Neural cell (in vitro differentiated cells): ENCODE data around the gene MGST3. TPM values are rescaled to one million over a fixed set of nuclear protein-coding genes. Genes with fewer than 3 reads are reported as not detected.

Source experiments
- H2AFZ ChIP-seq: fragments of 200-600, 300-800 bp; sonication (generic), shearing (Covaris generic); 2 replicates; pipeline ENCODE4 v1.6.0; 2014; ENCODE audit warnings: low read depth, mild to moderate bottlenecking, antibody characterized with exemption, low read length, moderate library complexity
- H3F3A ChIP-seq: fragments of 200-600 bp; shearing (Covaris generic); 2 replicates; pipeline ENCODE4 v1.6.1; 2016; ENCODE audit warnings: mild to moderate bottlenecking, moderate library complexity, mixed read lengths, antibody characterized with exemption, low read length; ENCODE audit not compliant: insufficient read depth, poor library complexity, severe bottlenecking
- H3K27ac ChIP-seq: fragments of 200-600, 300-800 bp; sonication (generic), shearing (Covaris generic); 2 replicates; pipeline ENCODE4 v1.5.1; 2014; ENCODE audit warnings: mild to moderate bottlenecking, low read length, moderate library complexity
- H3K27me3 ChIP-seq: fragments of 300-800, 200-600 bp; sonication (generic), shearing (Covaris generic); 2 replicates; pipeline ENCODE4 v1.6.0; 2014; ENCODE audit warnings: mild to moderate bottlenecking, low read depth, low read length, moderate library complexity; ENCODE audit not compliant: insufficient read depth
- H3K36me3 ChIP-seq: fragments of 300-800, 200-600 bp; sonication (generic), shearing (Covaris generic); 2 replicates; pipeline ENCODE4 v1.5.1; 2014; ENCODE audit warnings: mild to moderate bottlenecking, antibody characterized with exemption, low read length, moderate library complexity; ENCODE audit not compliant: insufficient read depth
- H3K4me2 ChIP-seq: fragments of 300-800, 200-600 bp; sonication (generic), shearing (Covaris generic); 2 replicates; pipeline ENCODE4 v1.6.0; 2014; ENCODE audit warnings: mild to moderate bottlenecking, low read length
- H3K4me3 ChIP-seq: fragments of 300-800, 200-600 bp; sonication (generic), shearing (Covaris generic); 2 replicates; pipeline ENCODE4 v1.5.1; 2014; ENCODE audit warnings: mild to moderate bottlenecking, low read length, moderate library complexity
- H3K79me2 ChIP-seq: fragments of 200-600 bp; shearing (Covaris generic); replicated peaks from 2 replicates; pipeline ENCODE4 v1.6.0; 2014; ENCODE audit warnings: mild to moderate bottlenecking, low read length, moderate library complexity; ENCODE audit not compliant: insufficient read depth
- H3K9ac ChIP-seq: fragments of 300-800, 200-600 bp; sonication (generic), shearing (Covaris generic); 2 replicates; pipeline ENCODE4 v1.6.1; 2016; ENCODE audit warnings: mild to moderate bottlenecking, low read length, mixed read lengths
- H3K9me2 ChIP-seq: fragments of 200-600 bp; shearing (Covaris generic); 2 replicates; pipeline ENCODE4 v1.6.1; 2016; ENCODE audit warnings: mild to moderate bottlenecking, low read length, mixed read lengths; ENCODE audit not compliant: insufficient read depth
- H3K9me3 ChIP-seq: fragments of 200-600, 300-800 bp; sonication (generic), shearing (Covaris generic); 2 replicates; pipeline ENCODE4 v1.6.1; 2016; ENCODE audit warnings: mild to moderate bottlenecking, mixed run types, low read length, moderate library complexity, mixed read lengths
- H4K20me1 ChIP-seq: fragments of 200-600 bp; shearing (Covaris generic); 2 replicates; pipeline ENCODE4 v1.6.1; 2016; ENCODE audit warnings: mild to moderate bottlenecking, mixed run types; ENCODE audit not compliant: insufficient read depth
- EP300 ChIP-seq: fragments of 450-650 bp; conservative IDR thresholded peaks from 2 replicates; pipeline ENCODE4 v1.6.1; 2014; ENCODE audit warnings: antibody characterized with exemption, mild to moderate bottlenecking, moderate library complexity; ENCODE audit not compliant: poor library complexity, severe bottlenecking
- EZH2 ChIP-seq: fragments of 200-600, 300-800 bp; shearing (Covaris generic), sonication (generic); IDR thresholded peaks from 2 replicates; pipeline ENCODE4 v1.6.1; 2014; ENCODE audit warnings: antibody characterized with exemption, low read length, borderline replicate concordance, mild to moderate bottlenecking; ENCODE audit not compliant: insufficient read depth, poor library complexity, severe bottlenecking
- MXI1 ChIP-seq: fragments of 450-650 bp; conservative IDR thresholded peaks from 2 replicates; pipeline ENCODE4 v1.6.1; 2014; ENCODE audit warnings: antibody characterized with exemption, mild to moderate bottlenecking; ENCODE audit not compliant: poor library complexity, severe bottlenecking
- POLR2AphosphoS5 ChIP-seq: IDR thresholded peaks from 2 replicates; pipeline ENCODE4 v1.6.1; 2012
- RAD21 ChIP-seq: fragments of 450-650 bp; conservative IDR thresholded peaks from 2 replicates; pipeline ENCODE4 v1.6.1; 2014; ENCODE audit warnings: antibody characterized with exemption, mild to moderate bottlenecking, moderate library complexity
- SMC3 ChIP-seq: fragments of 450-650 bp; conservative IDR thresholded peaks from 2 replicates; pipeline ENCODE4 v1.6.1; 2014; ENCODE audit warnings: antibody characterized with exemption, mild to moderate bottlenecking, moderate library complexity; ENCODE audit not compliant: poor library complexity
- TAF1 ChIP-seq: IDR thresholded peaks from 2 replicates; pipeline ENCODE4 v1.6.1; 2012; ENCODE audit warnings: low read depth
- polyA plus RNA-seq: library from polyadenylated mRNA; depleted of rRNA; stranded (reverse); fragments of >200 nt; gene quantifications from 2 replicates; pipeline ENCODE4 v1.2.3, GENCODE V29; 2014
- TF ChIP-seq, protein P1 (sequence below): fragments of 450-650 bp; IDR thresholded peaks from 2 replicates; pipeline ENCODE4 v1.5.1; 2014; ENCODE audit warnings: antibody characterized with exemption, mild to moderate bottlenecking, moderate library complexity; ENCODE audit not compliant: poor library complexity, severe bottlenecking
- TF ChIP-seq, protein P2 (sequence below): IDR thresholded peaks from 2 replicates; pipeline ENCODE4 v1.6.1; 2012; ENCODE audit warnings: borderline replicate concordance

Gene MGST3
- polyA plus RNA-seq, 1 donor from 2014 or later, result 219 TPM

DNA sequence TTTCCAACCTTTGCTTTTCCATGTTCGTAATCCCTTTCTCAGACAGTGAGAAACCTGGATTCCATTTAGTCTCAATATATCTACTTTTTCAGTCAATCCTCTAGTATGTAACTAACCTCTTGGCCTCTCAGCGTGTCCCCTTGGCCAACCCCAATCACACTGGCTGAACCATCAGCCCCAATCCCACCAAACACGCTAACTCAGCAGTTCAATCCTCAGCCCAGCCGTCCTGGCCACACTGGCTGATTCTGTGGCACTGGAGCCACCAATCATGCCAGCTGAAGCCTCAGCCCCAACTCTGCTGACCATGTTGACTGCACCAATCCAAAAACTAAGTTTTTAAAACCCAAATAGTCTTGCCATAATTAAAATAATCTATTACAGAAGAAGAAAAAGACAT lies 6.6 kb upstream of the MGST3 start:
- no peak overlapping the region for H3K4me2 ChIP-seq
- no peaks in the 10 kb centered on the region for H3F3A ChIP-seq
- H3K4me3 ChIP-seq, result no peak overlapping the region
- no peak overlapping the region for H3K9ac ChIP-seq
- H3K79me2 ChIP-seq, result no peaks in the 10 kb centered on the region
- H3K27ac ChIP-seq, result no peak overlapping the region
- H3K9me2 ChIP-seq, result no peaks in the 10 kb centered on the region
- H3K9me3 ChIP-seq, result no peaks in the 10 kb centered on the region
- TF ChIP-seq TAF1, result no peak
- TF ChIP-seq EP300, result no peak
- no peak for TF ChIP-seq RAD21
- TF ChIP-seq, protein P1, sequence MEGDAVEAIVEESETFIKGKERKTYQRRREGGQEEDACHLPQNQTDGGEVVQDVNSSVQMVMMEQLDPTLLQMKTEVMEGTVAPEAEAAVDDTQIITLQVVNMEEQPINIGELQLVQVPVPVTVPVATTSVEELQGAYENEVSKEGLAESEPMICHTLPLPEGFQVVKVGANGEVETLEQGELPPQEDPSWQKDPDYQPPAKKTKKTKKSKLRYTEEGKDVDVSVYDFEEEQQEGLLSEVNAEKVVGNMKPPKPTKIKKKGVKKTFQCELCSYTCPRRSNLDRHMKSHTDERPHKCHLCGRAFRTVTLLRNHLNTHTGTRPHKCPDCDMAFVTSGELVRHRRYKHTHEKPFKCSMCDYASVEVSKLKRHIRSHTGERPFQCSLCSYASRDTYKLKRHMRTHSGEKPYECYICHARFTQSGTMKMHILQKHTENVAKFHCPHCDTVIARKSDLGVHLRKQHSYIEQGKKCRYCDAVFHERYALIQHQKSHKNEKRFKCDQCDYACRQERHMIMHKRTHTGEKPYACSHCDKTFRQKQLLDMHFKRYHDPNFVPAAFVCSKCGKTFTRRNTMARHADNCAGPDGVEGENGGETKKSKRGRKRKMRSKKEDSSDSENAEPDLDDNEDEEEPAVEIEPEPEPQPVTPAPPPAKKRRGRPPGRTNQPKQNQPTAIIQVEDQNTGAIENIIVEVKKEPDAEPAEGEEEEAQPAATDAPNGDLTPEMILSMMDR, result no peak
- TF ChIP-seq SMC3, result no peak
- TF ChIP-seq, protein P2, sequence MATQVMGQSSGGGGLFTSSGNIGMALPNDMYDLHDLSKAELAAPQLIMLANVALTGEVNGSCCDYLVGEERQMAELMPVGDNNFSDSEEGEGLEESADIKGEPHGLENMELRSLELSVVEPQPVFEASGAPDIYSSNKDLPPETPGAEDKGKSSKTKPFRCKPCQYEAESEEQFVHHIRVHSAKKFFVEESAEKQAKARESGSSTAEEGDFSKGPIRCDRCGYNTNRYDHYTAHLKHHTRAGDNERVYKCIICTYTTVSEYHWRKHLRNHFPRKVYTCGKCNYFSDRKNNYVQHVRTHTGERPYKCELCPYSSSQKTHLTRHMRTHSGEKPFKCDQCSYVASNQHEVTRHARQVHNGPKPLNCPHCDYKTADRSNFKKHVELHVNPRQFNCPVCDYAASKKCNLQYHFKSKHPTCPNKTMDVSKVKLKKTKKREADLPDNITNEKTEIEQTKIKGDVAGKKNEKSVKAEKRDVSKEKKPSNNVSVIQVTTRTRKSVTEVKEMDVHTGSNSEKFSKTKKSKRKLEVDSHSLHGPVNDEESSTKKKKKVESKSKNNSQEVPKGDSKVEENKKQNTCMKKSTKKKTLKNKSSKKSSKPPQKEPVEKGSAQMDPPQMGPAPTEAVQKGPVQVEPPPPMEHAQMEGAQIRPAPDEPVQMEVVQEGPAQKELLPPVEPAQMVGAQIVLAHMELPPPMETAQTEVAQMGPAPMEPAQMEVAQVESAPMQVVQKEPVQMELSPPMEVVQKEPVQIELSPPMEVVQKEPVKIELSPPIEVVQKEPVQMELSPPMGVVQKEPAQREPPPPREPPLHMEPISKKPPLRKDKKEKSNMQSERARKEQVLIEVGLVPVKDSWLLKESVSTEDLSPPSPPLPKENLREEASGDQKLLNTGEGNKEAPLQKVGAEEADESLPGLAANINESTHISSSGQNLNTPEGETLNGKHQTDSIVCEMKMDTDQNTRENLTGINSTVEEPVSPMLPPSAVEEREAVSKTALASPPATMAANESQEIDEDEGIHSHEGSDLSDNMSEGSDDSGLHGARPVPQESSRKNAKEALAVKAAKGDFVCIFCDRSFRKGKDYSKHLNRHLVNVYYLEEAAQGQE, result no peak
- no peaks in the 10 kb centered on the region for H3K27me3 ChIP-seq
- H4K20me1 ChIP-seq, result no peaks in the 10 kb centered on the region
- no peaks in the 10 kb centered on the region for H3K36me3 ChIP-seq
- no peak overlapping the region for H2AFZ ChIP-seq

DNA sequence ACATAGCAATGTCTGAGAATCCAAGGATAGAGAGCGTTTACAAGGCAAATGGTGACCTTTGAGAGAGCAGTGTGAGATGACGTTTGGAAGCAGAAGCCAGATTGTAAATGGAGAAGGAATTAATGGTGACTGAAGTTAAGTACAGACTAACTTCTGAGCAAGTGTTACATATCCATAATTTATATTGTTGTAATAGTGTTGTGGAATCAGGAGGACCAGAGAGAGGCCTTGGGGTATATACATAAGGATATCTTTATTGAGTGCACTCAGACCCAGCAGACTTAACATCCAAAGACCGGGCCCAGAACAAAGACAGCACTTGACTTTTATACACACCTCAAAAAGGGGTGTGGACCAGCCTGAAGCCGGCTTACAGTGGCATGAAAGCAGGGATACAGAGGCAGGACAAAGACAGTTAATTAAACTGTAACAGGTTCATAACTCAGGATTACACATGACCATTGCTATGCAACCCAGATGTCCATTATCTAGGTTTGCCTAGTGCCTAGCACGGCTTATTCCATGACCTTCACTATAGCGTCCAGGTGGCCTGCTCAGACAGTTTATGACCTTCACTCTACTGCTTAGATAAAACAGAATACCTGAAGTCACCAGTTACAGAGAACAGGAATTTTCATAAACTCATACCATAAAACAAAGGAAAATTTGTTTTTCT lies 2.7 kb upstream of the MGST3 start:
- Histone ChIP-seq H3K27me3 (no peaks in the 10 kb centered on the region), H3K4me2 (no peak overlapping the region), H3K9ac (no peak overlapping the region), H3F3A (no peaks in the 10 kb centered on the region), H4K20me1 (no peaks in the 10 kb centered on the region), H3K27ac (no peak overlapping the region), H3K36me3 (no peaks in the 10 kb centered on the region), H3K9me3 (no peaks in the 10 kb centered on the region), H3K9me2 (no peaks in the 10 kb centered on the region), H3K4me3 (no peak overlapping the region), H3K79me2 (no peaks in the 10 kb centered on the region), H2AFZ (no peak overlapping the region)
- TF ChIP-seq SMC3 (no peak), POLR2AphosphoS5 (no peak), MXI1 (no peak), RAD21 (no peak), EZH2 (no peak), EP300 (no peak), TAF1 (no peak)
- TF ChIP-seq, protein P1, result no peak
- TF ChIP-seq, protein P2, result no peak
